Activated T-cell treated with anti-CD3 and anti-CD28 coated beads for 48 hours (primary cell): ENCODE results near the gene UBE2L6.

ENCODE experiments used
- DNase-seq: peaks from one replicate; pipeline ENCODE4 v3.0.0-alpha.2; 2020; ENCODE audit warnings: low read depth

The UBE2L6 gene

GRCh38 chr11:57530215-57530595 lies 37.3 kb downstream of the UBE2L6 start:
- DNase-seq, result no peak

GRCh38 chr11:57529012-57529411 lies 38.5 kb downstream of the UBE2L6 start:
- no peak for DNase-seq

DNA sequence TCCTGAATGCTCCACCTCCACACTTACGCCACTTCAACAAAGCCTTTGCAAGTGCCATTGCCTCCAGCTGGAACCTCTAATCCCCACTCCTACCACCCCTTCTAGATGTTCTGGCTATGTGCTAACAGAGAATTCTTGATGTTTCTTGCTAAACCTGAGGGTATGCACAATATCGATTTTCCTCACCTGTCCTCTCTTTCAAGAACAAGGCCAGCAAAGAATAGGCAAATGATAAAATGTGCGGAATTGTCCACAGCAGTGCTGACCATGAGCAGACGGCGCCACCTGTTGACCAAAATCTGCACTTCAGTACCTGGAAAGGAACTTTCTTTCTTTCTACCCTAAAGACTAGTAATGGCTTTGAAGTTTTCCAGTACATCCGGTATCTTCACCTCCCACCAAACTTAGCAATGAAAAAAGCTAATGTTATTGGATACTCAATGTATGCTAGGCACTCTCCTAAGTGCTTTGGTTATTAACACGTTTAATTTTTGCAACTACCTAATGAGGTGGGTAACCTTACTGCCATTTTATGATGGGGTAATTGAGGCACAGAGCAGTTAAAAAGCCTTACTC lies 40.3 kb downstream of the UBE2L6 start:
- DNase-seq, result peak; percentile 52

- DNase-seq, result no peak
Observed at GRCh38 chr11:57523419-57523818, 44.1 kb downstream of the UBE2L6 start.

DNA sequence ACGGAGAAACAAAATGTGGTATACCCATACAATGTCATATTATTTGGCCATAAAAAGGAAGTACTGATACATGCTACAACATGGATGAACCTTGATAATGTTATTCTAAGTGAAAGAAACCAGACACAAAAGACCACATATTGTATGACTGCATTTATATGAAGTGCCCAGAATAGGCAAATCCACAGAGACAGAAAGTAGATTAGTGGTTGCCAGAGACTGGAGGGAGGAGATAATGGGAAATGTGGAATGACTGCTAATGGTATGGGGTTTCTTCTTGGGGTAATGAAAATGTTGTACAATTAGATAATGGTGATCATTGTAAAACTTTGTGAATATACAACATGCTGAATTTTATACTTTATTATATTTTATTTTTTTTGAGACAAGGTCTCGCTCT lies 46.4 kb downstream of the UBE2L6 start:
- no peak for DNase-seq

DNA sequence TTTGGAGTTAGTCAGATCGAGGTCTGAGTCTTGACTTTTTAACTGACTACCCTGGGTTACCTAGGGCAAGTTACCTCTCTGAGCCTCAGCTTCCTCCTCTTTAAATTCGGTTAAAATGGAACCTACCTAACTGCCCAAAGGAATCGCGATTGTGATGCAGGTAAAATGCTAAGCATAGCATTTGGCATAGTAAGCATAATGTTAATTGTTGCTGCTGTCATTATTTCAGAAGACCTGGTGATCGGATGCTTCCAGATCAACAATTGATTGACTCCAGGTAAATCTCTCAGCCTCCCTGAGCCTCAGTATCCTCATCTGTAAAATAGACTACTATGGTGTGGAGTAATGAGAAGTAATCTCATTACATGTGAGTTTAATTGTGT lies 51.4 kb downstream of the UBE2L6 start:
- no peak for DNase-seq

- DNase-seq, result peak; percentile 41
Observed at GRCh38 chr11:57515332-57516060, 52.0 kb downstream of the UBE2L6 start, which contains the start of gene SLC43A1. SLC43A1 (minus strand) TSS chr11:57515702; CDS start chr11:57514111, 1,591 bp downstream.

- DNase-seq, result peak; percentile 43
Observed at GRCh38 chr11:57514538-57515331, 52.7 kb downstream of the UBE2L6 start.

GRCh38 chr11:57513911-57514537 lies 53.4 kb downstream of the UBE2L6 start:
- peak; percentile 27 for DNase-seq

GRCh38 chr11:57513452-57513795 lies 54.0 kb downstream of the UBE2L6 start:
- no peak for DNase-seq

DNA sequence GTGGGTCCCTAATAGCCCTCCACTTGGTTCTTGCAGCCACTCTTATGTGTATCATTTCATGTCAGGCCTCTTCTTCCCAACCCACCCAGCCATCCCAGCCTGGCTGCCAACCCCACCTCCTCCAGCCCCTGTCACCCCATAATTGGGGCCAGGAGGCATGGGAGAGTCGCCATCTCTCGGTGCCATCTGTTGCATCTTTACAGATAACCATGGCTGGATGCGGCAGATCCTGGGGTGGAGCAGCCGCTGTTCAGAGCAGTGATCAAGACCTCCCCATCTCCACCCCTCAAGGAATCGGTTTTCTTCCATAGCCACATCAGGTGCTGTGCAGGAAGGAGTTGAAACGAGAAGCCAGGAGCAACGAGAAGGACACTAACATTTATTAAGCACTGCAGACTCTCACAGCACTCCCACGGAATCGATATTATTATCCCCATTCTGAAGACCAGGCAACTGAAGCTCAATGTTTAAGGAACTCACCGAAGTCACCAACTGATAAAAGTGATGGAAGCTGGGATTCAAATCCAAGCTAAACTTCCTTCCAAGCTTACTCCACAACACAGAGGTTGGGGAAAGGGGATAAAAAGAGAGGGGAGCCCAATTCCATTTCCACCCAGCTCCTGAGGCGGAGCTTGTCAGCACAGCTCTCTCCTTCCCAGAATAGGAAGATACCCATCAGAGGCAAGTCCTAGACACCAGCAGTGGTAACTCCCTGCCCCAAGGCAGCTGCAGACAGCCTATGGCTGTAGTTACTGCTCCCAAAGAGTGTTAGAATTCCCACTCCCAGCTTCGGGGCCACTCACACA lies 54.6 kb downstream of the UBE2L6 start:
- DNase-seq, result no peak

GRCh38 chr11:57511741-57512430 lies 55.6 kb downstream of the UBE2L6 start:
- no peak for DNase-seq

- DNase-seq, result no peak
Observed at GRCh38 chr11:57508341-57509170, 58.9 kb downstream of the UBE2L6 start.

- DNase-seq, result no peak
Observed at GRCh38 chr11:57506522-57506921, 61.0 kb downstream of the UBE2L6 start.

DNA sequence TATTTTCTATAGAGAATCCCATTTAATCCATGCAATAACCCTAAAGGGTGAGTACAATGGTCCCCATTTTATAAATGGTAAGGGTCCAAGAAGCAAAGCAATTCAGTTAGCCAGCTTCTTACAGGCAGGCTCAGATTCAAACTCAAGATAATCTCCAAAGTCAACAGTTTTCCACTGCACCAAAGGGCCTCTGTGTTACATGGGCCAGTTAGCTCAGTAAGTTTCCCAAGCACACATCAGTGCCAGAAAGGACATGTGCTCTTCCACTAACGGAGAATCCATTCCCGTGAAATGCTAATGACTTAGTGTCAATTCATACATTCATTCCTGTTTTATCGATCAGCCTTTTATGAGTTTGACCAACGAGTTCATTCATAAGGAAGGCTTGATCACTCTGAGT lies 63.0 kb downstream of the UBE2L6 start:
- no peak for DNase-seq

- DNase-seq, result no peak
Observed at GRCh38 chr11:57502870-57503269, 64.6 kb downstream of the UBE2L6 start.

DNA sequence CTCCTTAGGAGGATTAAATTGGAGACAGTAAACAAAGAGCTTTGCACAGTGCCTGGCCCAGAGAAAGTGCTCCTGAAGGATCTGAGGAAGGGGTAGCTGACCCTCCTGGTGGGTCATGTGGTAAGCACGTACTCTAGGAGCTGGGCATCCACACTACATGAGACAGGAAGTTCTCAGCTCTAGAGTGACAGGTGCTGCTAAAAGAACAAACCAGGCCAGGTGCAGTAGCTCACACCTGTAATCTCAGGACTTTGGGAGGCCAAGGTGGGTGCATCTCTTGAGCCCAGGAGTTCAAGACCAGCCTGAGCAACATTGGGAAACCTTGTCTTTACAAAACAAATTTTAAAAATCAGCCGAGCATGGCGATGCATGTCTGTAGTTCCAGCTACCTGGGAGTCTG lies 65.1 kb downstream of the UBE2L6 start:
- DNase-seq, result no peak

GRCh38 chr11:57501953-57502352 lies 65.5 kb downstream of the UBE2L6 start:
- no peak for DNase-seq
